ENCODE results near the gene GRHL3. TPM values are rescaled to one million over a fixed set of nuclear protein-coding genes. Genes with fewer than 3 reads are reported as not detected.
"Not testable (repeated sequence)": the region's sequence is repeated elsewhere in the genome, so short reads cannot be mapped to it uniquely, and the experiment has no call there.

GRHL3 gene
- total RNA-seq, 1 donor from 2014 or later = 1.5 TPM

DNA sequence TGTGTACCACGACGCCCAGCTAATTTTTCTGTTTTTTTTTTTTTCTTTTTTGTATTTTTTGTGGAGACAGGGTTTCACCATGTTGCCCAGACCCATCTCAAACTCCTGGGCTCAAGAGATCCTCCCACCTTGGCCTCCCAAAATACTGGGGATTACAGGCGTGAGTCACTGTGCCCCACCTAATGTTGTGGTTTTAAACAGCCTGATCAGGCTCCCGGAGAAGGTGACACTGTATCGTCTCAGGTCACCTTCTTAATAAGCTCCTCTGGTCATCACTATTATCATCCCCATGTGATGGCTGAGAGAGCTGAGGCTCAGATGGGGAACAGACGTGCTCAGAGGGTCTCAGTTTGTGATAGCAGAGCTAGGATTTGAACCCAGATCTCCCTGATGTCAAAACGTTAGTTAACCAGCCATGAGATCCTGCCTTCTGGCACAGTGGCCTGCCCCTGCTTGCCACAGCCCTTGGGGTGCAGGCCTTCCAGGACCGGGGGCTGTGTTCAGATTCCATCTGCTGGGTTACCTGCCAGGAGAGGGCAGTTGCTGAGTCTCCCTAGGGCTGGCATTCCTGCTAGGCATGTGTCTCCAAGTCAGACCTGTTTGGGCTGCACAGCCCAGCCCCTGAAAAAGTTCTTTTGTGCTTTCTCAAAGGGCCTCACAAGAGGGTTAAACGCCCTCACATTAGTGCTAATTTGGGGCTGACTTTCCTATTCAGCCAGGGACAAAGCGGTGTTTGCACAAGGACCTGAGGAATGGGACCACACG, 32.7 kb upstream of the GRHL3 start:
- Histone ChIP-seq H3K9ac (no peak overlapping the region), H2AFZ (replicated peaks) (no peak overlapping the region), H4K20me1 (ENCODE audit: low read depth) (peaks cover 6% of the 10 kb centered on the region), H3K4me1 (peaks cover 12% of the 10 kb centered on the region), H3K27me3 (no peaks in the 10 kb centered on the region), H3K4me3 (no peak overlapping the region), H3K4me2 (peak overlapping the region; percentile 59), H3K27ac (no peak overlapping the region), H3F3A (ENCODE audit: low read depth) (peaks cover 18% of the 10 kb centered on the region), H3K36me3 (no peaks in the 10 kb centered on the region), H3K79me2 (ENCODE audit: low read depth) (no peaks in the 10 kb centered on the region), H3K9me3 (ENCODE audit: low read depth) (no peaks in the 10 kb centered on the region)
- Mint-ChIP-seq H3K27ac (no peak overlapping the region), H3K4me1 (peaks cover 2% of the 10 kb centered on the region), H3K27me3 (ENCODE audit: insufficient read depth, low read depth) (no peaks in the 10 kb centered on the region), H3K9me3 (no peaks in the 10 kb centered on the region), H3K36me3 (no peaks in the 10 kb centered on the region), H3K4me3 (no peak overlapping the region)
- peak; percentile 89 for DNase-seq (ENCODE audit: low spot score)
- TF ChIP-seq, protein P1, sequence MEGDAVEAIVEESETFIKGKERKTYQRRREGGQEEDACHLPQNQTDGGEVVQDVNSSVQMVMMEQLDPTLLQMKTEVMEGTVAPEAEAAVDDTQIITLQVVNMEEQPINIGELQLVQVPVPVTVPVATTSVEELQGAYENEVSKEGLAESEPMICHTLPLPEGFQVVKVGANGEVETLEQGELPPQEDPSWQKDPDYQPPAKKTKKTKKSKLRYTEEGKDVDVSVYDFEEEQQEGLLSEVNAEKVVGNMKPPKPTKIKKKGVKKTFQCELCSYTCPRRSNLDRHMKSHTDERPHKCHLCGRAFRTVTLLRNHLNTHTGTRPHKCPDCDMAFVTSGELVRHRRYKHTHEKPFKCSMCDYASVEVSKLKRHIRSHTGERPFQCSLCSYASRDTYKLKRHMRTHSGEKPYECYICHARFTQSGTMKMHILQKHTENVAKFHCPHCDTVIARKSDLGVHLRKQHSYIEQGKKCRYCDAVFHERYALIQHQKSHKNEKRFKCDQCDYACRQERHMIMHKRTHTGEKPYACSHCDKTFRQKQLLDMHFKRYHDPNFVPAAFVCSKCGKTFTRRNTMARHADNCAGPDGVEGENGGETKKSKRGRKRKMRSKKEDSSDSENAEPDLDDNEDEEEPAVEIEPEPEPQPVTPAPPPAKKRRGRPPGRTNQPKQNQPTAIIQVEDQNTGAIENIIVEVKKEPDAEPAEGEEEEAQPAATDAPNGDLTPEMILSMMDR (IDR thresholded peaks at IDR 0.05) = peak; percentile 17
- TF ChIP-seq EZH2phosphoT487 (IDR thresholded peaks at IDR 0.05) (peak; percentile 36), EZH2 (IDR thresholded peaks at IDR 0.05) (no peak)

DNA sequence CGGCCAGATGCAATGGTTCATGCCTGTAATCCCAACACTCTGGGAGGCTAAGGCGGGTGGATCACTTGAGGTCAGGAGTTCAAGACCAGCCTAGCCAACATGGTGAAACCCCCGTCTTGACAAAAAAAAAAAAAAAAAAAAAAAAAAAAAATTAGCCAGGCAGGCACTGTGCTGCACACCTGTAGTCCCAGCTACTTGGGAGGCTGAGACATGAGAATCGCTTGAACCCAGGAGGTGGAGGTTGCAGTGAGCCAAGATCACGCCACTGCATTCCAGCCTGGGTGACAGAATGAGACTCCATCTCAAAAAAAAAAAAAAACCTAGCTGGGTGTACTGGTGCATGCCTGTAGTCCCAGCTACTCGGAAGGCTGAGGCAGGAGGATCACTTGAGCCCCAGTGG, 31.4 kb upstream of the GRHL3 start:
- DNase-seq (ENCODE audit: low spot score); H3K27me3 ChIP-seq; H3K4me3 Mint-ChIP-seq; H3K4me1 Mint-ChIP-seq; H3K36me3 ChIP-seq; H3K27ac ChIP-seq; H3K79me2 ChIP-seq (ENCODE audit: low read depth); H3K9me3 ChIP-seq (ENCODE audit: low read depth); H3K27ac Mint-ChIP-seq; H2AFZ ChIP-seq (replicated peaks); H3K27me3 Mint-ChIP-seq (ENCODE audit: insufficient read depth, low read depth); H4K20me1 ChIP-seq (ENCODE audit: low read depth); H3K4me3 ChIP-seq; H3K4me2 ChIP-seq; H3K36me3 Mint-ChIP-seq; H3K9ac ChIP-seq; H3K9me3 Mint-ChIP-seq: not testable (repeated sequence)
- peaks cover 12% of the 10 kb centered on the region for H3K4me1 ChIP-seq
- peaks cover 18% of the 10 kb centered on the region for H3F3A ChIP-seq (ENCODE audit: low read depth)

DNA sequence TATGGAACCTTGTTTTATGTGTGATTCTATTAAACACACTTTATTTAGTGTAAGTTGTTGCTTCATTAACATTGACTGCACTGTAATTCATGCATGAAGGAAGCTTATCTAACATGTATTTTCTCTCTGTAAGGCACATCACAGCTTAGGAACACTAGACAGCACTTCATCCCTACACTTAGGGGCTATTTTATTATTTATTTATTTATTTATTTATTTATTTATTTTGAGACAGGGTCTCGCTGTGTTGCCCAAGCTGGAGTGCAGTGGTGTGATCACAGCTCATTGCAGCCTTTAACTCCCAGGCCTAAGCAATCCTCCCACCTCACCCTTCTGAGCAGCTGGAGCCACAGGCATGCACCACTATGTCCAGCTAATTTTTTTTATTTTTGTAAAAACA, 30.7 kb upstream of the GRHL3 start:
- H3K4me3 Mint-ChIP-seq = no peak overlapping the region
- no peak overlapping the region for H3K4me2 ChIP-seq
- H3K36me3 Mint-ChIP-seq = no peaks in the 10 kb centered on the region
- no peak overlapping the region for H2AFZ ChIP-seq (replicated peaks)
- no peak for DNase-seq (ENCODE audit: low spot score)
- H3K36me3 ChIP-seq = no peaks in the 10 kb centered on the region
- peaks cover 18% of the 10 kb centered on the region for H3F3A ChIP-seq (ENCODE audit: low read depth)
- TF ChIP-seq EZH2 (IDR thresholded peaks at IDR 0.05) (no peak), EZH2phosphoT487 (IDR thresholded peaks at IDR 0.05) (no peak)
- TF ChIP-seq, protein P1 (IDR thresholded peaks at IDR 0.05) = no peak
- no peaks in the 10 kb centered on the region for H3K9me3 Mint-ChIP-seq
- H3K4me1 Mint-ChIP-seq = peaks cover 2% of the 10 kb centered on the region
- H3K27ac ChIP-seq = no peak overlapping the region
- no peak overlapping the region for H3K4me3 ChIP-seq
- H3K27ac Mint-ChIP-seq = no peak overlapping the region
- H4K20me1 ChIP-seq (ENCODE audit: low read depth) = peaks cover 6% of the 10 kb centered on the region
- no peaks in the 10 kb centered on the region for H3K27me3 Mint-ChIP-seq (ENCODE audit: insufficient read depth, low read depth)
- no peaks in the 10 kb centered on the region for H3K79me2 ChIP-seq (ENCODE audit: low read depth)
- H3K9ac ChIP-seq = no peak overlapping the region
- H3K27me3 ChIP-seq = no peaks in the 10 kb centered on the region
- H3K9me3 ChIP-seq (ENCODE audit: low read depth) = no peaks in the 10 kb centered on the region
- H3K4me1 ChIP-seq = peaks cover 12% of the 10 kb centered on the region

DNA sequence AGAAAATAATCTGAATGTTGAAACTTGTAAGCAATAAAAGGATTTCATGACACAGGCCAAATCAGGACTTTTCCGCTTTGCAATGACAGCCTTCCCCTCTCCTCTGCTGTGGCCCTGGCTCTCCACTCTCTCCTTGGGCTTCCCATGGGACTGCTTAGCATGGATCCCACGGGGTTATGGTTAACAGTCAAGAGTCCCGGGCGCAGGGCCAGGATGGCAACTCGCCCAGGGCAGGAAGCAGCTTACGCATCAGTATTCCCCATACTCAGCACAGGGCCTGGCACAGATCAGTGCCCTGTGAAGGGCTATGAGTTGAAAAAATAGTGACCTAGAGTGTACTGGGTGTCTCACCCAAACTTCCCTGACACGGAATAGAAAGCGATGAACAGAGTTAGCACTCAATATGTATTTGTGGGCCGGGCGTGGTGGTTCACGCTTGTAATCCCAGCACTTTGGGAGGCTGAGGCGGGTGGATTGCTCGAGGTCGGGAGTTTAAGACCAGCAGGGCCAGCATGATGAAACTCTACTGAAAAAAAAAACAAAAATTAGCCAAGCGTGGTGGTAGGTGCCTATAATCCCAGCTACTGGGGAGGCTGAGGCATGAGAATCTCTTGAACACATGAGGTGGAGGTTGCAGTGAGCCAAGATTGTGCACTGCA, 29.1 kb upstream of the GRHL3 start:
- H3K4me3 Mint-ChIP-seq = no peak overlapping the region
- no peak for DNase-seq (ENCODE audit: low spot score)
- no peaks in the 10 kb centered on the region for H3K9me3 Mint-ChIP-seq
- H3K36me3 Mint-ChIP-seq = no peaks in the 10 kb centered on the region
- Histone ChIP-seq H3K79me2 (ENCODE audit: low read depth) (no peaks in the 10 kb centered on the region), H3K27ac (no peak overlapping the region), H3K27me3 (no peaks in the 10 kb centered on the region), H3K4me1 (peaks cover 20% of the 10 kb centered on the region), H3K9ac (no peak overlapping the region), H3K36me3 (no peaks in the 10 kb centered on the region), H3K4me3 (no peak overlapping the region), H3F3A (ENCODE audit: low read depth) (peaks cover 18% of the 10 kb centered on the region), H3K4me2 (no peak overlapping the region), H2AFZ (replicated peaks) (no peak overlapping the region), H4K20me1 (ENCODE audit: low read depth) (peaks cover 6% of the 10 kb centered on the region), H3K9me3 (ENCODE audit: low read depth) (no peaks in the 10 kb centered on the region)
- TF ChIP-seq, protein P1 (IDR thresholded peaks at IDR 0.05) = no peak
- TF ChIP-seq EZH2phosphoT487 (IDR thresholded peaks at IDR 0.05) (no peak), EZH2 (IDR thresholded peaks at IDR 0.05) (no peak)
- H3K27ac Mint-ChIP-seq = peak overlapping the region; percentile 76
- H3K27me3 Mint-ChIP-seq (ENCODE audit: insufficient read depth, low read depth) = peaks cover 3% of the 10 kb centered on the region
- H3K4me1 Mint-ChIP-seq = peaks cover 14% of the 10 kb centered on the region

All from neural progenitor cell (in vitro differentiated cells).